ENCODE results near the gene RETREG1.
"Not testable (repeated sequence)": the region's sequence is repeated elsewhere in the genome, so short reads cannot be mapped to it uniquely, and the experiment has no call there.

RETREG1 gene

DNA sequence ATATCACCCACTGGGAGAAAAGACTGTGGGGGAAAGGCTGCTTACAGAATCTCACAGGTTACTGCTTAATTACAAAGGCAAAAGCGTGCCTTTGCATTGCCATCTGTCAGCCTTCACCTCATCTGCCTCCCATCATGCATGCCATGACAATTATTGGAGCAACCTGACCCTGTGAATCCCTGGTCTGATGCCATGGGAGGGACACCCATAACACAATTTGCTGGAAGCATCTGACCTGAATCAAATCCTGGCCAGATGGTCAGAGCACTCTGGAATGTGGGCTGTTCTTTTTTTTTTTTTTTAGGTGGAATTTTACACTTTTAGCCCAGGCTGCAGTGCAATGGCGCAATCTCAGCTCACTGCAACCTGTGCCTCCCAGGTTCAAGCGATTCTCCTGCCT lies 11.6 kb upstream of the RETREG1 start:
- no peak overlapping the region for H3K4me3 ChIP-seq (ENCODE audit: low read length)
- TF ChIP-seq ZNF274 (IDR thresholded peaks at IDR 0.05; ENCODE audit: low read depth, low read length): no peak

DNA sequence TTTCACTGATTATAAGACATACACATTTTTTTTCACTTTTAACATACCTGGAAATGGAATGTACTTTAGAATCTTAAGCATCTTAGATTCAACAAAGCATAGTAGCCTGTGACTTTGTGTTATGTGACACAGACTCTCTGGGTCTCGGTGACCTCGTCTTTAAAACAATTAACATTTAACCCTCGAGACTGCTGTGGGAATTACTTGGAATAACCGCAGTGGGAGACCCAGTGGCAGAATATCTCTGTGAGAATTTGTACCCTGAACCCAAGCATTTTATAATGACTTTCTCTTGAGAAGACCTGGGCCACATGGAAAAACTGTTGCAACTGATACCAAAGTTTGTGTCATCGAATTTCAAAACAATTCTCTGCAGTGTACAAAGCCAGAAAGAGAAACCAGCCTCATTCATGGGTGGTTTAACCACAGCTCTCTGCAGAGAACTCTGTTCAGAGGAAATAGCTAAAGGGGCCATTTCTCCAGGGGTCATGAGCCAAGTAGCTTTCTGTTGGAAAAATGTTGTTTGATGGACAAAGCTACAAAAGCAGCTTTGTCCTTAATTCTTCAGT lies 10.0 kb upstream of the RETREG1 start:
- no peak for TF ChIP-seq ZNF274 (IDR thresholded peaks at IDR 0.05; ENCODE audit: low read depth, low read length)

DNA sequence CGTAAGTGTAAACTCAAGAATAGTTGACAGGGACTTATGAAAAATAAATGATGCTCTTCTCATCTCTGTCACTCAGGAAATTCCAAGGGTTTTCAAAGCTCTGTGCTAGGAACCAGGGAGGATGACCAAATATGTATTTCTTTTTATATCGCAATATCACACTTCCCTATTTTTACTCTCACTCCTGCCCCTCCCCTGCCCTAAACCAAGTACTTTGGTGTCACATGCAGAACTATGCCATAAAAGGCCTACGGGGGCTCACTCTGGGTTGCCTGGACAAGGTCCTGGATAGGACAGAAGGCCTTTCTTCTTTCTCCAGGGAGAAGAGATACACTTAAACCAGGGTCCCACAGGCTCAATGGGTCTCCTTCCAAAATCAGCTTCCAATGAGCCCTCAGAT lies 8.3 kb upstream of the RETREG1 start:
- H3K4me3 ChIP-seq (ENCODE audit: low read length): no peak overlapping the region
- TF ChIP-seq ZNF274 (IDR thresholded peaks at IDR 0.05; ENCODE audit: low read depth, low read length): no peak

More for the DNA sequence above, 10.0 kb upstream of the RETREG1 start:
- H3K4me3 ChIP-seq (ENCODE audit: low read length): no peak overlapping the region

DNA sequence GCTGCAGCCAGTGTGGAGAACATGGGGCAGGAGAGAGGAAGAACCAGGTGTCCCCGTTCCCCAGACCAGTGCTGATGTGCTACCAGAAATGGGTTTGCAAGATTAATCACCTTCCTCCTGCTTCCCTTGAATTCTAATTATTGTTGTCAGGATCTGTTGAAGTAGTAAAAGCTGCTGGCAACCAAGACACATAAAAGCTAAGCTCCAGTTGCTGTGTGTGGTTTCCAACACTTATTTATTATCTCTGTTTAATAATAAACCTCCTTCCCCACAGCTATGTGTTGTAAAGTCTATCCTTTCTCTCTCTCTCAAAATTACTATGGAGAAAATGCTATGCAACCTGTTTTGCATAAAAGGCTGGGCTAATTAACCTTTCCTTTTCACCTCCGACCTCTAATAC lies 2.3 kb upstream of the RETREG1 start:
- no peak overlapping the region for H3K4me3 ChIP-seq (ENCODE audit: low read length)

DNA sequence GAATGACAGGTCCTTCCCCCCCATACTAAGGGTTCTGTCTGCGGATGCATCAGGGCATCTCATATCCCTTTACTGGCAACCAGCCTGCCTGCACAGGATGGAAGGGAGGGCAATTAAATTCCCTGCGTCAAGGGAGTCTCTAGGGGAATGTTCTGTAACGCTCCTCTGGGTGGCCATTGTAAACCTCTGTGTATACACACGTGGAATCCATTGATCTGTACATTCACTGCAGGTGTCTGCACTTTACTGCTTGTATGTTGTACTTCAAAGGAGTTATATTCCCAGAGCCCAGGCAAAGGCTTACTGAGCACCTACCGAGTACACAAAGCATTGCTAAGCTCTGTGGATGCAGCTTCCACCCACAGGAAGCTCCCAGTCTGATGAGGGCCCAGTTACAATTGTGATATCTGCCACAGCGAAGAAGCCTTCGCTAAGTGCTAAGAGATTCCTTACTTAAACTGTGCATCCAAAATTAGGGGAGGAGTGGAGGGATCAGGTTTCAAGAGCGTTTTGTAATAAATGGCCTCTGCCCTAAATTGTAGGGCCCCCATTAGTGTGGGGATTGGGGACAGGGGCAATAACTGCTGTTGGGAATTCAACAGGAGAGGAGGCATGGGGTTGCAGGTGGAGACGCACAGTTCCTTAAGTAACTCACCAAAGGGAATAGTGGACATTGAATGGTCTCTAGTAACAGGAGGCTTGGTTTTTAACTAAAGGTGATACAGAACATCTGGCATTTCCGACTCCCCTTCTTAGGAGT lies 1.5 kb upstream of the RETREG1 start:
- H3K4me3 ChIP-seq (ENCODE audit: low read length): no peak overlapping the region
- TF ChIP-seq ZNF274 (IDR thresholded peaks at IDR 0.05; ENCODE audit: low read depth, low read length): no peak

More for the DNA sequence above, 2.3 kb upstream of the RETREG1 start:
- no peak for TF ChIP-seq ZNF274 (IDR thresholded peaks at IDR 0.05; ENCODE audit: low read depth, low read length)

DNA sequence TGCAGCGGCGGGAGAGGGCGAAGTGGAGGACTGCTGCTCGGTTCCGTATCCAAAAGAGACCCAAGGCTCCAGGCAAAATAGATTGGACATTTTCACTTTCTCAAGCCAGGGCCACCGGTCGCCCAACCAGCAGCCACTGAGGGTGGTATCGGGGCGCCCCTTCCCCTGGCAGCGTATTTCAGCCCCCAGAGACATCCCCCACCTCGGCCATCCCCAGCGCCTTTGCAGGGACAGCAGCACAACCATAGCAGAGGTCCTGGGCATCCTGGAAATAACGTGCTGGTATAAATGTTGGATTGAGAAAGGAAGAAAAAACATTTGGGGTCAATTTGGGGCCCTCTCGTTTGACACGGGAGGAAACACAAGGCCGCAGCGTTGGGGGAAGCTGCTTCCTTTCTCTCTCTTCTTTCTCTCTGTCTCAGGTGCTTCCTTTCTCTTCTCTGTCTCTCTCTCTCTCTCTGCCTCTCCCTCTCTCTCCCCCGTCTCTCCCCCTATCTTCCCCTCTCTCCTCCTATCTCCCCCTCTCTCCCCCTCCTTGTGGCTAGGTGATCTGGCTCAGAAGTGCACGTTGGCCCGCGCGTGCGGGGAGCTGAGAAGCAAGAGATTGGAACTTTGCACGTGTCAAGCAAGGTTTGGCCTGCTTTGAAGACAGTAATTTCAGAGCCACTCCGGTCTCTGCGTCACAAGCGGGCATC lies 624 bp upstream of the RETREG1 start:
- no peak for TF ChIP-seq ZNF274 (IDR thresholded peaks at IDR 0.05; ENCODE audit: low read depth, low read length)
- H3K4me3 ChIP-seq (ENCODE audit: low read length): peak overlapping the region; percentile 76; the same call in 1 of the 2 replicates

DNA sequence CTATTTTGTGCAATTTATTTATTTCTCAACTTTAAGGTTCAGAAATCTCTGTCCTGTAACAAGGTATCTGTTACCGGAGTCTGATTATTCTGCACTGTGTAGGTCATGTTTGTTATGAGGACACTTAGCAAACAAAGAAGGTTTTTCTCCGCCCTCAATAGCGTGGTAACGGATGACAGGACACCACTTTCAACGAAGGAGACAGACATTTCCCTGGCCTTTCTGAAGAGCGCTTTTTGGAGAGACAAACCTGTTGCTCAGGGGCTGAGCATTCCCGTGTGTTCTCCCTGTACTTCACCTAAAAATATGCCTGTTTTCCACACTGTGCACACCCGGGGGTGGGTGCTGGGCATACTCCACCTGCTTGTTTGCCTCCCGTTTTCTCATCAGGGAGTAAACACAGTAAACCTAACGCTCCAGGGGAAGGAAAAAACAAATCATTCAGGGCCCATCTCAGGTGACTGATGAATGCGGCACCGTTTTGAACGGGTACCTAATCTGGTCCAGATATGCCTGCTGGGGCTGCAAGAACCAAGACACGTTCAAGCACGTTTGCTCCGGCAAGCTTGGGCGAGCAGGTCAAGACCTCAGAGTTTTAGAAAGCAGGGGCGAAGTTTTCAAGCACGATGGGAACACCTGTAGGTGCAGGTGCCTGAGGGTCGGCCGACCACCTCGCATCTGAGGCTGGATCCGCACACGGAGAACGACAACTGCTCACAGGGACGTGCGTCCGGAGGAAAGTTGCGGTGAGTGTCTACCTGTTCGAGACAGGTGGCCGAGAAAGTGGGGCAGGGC lies 859 bp downstream of the RETREG1 start:
- H3K4me3 ChIP-seq (ENCODE audit: low read length): peak overlapping the region; percentile 76
- TF ChIP-seq ZNF274 (IDR thresholded peaks at IDR 0.05; ENCODE audit: low read depth, low read length): no peak

DNA sequence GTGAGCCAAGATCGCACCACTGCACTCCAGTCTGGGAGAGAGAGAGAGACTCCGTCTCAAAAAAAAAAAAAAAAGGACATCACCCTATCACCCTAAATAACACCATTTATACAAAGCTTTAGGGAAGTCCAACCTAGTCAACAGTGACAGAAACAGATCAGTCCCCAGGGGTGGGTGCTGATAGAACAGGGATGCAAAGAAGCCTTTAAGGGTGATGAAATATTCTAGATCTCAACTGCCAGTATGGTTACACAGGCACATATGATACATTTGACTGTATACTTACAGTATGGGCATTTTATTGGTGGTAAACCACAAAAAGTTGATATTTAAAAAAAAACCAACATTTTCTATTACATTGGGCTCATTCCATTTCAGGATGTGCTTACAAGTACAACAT lies 4.8 kb downstream of the RETREG1 start:
- H3K4me3 ChIP-seq (ENCODE audit: low read length): no peak overlapping the region
- TF ChIP-seq ZNF274 (IDR thresholded peaks at IDR 0.05; ENCODE audit: low read depth, low read length): no peak

DNA sequence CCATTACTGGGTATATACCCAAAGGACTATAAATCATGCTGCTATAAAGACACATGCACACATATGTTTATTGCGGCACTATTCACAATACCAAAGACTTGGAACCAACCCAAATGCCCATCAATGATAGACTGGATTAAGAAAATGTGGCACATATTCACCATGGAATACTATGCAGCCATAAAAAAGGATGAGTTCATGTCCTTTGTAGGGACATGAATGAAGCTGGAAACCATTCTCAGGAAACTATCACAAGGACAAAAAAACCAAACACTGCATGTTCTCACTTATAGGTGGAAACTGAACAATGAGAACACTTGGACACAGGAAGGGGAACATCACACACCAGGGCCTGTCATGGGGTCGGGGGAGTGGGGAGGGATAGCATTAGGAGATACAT lies 5.9 kb downstream of the RETREG1 start:
- not testable (repeated sequence) for H3K4me3 ChIP-seq (ENCODE audit: low read length)

DNA sequence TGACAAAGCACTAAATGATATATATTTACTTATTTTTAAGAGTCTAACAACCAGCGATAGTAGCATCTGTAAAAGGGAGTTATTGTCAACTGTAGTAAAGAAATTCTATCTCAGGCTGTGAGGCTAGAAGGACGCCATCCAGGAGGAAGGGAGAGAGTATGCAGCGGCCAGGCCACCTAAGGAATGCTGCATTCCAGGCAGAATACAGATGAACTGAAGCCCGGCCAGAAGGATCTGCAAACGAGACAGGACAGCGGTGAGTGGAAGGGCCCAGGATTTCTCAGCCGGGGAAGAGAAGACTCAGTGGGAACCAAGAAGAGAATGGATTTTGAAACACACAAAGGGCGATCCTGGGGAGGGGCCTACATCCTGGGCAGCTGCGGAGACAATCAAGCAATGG lies 7.4 kb downstream of the RETREG1 start:
- TF ChIP-seq ZNF274 (IDR thresholded peaks at IDR 0.05; ENCODE audit: low read depth, low read length): no peak
- no peak overlapping the region for H3K4me3 ChIP-seq (ENCODE audit: low read length)

DNA sequence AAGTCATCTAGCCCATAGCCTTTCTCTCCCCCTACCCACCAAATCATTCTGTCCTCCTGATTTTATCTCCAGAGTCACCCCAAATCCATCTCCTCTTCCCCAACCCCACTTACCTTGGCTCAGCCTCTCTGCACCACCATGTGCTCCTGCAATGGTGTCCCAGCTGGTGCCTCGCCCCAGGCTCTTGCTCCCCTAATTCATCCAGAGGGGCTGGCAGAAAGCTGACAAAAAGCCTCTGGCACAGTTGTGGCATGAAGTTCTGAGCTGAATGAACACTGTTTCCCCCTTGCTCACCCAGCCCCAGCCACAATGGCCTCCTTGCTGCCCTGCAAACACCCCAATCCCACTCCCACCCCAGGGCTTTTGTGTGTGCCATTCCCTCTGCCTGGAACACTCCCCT lies 10.2 kb downstream of the RETREG1 start:
- no peak overlapping the region for H3K4me3 ChIP-seq (ENCODE audit: low read length)
- TF ChIP-seq ZNF274 (IDR thresholded peaks at IDR 0.05; ENCODE audit: low read depth, low read length): no peak

DNA sequence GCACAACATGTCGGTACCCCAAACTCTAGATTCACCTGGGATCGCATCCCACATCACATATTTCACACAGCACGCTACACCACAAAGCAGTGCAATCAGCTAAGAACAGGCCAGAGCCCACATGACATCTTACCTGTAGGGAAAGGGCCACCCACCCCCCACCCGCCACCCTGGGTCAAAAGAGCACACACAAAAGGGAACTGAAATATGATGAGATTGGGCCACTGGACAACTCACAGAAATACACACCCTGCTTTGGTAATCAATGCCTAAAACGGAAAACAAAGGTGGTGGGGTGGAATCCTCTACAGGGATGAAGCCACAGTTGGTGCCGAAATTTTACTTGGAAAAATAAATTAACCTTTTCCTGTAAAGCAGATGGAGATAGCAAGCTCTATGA lies 13.1 kb downstream of the RETREG1 start:
- TF ChIP-seq ZNF274 (IDR thresholded peaks at IDR 0.05; ENCODE audit: low read depth, low read length): no peak
- no peak overlapping the region for H3K4me3 ChIP-seq (ENCODE audit: low read length)

DNA sequence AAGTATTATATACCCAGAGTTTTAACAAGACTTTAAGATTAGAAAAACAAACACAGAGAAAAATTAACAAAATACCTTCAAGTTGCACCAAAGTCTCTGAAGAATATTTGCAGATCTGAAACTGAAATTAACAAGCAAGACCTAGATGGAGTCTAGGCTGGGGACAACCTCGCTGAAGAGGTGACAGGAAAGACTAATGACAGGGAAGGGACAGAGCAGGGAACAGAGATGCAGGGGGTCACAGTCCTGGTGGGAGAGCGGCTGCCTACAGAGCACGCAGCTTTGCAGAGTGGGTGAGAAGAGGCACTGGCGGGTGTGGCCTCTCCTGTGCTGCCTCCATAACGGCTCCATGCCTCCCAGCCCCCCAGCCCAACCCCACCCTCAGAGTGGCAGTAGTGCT lies 13.5 kb downstream of the RETREG1 start:
- H3K4me3 ChIP-seq (ENCODE audit: low read length): no peak overlapping the region
- no peak for TF ChIP-seq ZNF274 (IDR thresholded peaks at IDR 0.05; ENCODE audit: low read depth, low read length)

DNA sequence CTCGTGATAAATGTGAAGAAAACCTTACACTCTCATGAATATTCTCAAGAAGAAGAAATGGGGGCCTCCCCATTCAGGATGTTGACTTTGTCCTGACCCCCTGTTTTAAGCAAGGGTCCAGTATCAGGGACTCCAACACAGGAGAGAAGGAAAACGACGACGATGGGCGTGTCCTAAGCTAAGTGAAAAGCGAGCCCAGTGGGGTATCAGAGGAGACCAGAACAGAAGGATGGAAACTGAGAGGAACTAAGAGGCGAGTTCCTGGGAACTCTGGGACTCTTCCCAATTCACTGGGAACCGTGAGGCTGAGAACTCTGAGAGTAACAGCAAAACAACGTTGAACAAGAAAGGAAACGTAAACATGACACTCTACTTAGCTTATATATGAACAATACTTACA lies 14.6 kb downstream of the RETREG1 start:
- no peak for TF ChIP-seq ZNF274 (IDR thresholded peaks at IDR 0.05; ENCODE audit: low read depth, low read length)
- no peak overlapping the region for H3K4me3 ChIP-seq (ENCODE audit: low read length)

Data from GM08714 (cell line).